GM20431 (cell line): ENCODE data around the gene CACYBP.

ENCODE experiments used
- in situ Hi-C: fragments of 300-500 bp; cut with MseI, MboI; formaldehyde crosslinking; loops from one replicate; pipeline ENCODE4 v1.15.0; 2020; ENCODE audit warnings: low sequenced_read_pairs; ENCODE audit not compliant: unreplicated experiment

Gene CACYBP, protein sequence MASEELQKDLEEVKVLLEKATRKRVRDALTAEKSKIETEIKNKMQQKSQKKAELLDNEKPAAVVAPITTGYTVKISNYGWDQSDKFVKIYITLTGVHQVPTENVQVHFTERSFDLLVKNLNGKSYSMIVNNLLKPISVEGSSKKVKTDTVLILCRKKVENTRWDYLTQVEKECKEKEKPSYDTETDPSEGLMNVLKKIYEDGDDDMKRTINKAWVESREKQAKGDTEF

DNA sequence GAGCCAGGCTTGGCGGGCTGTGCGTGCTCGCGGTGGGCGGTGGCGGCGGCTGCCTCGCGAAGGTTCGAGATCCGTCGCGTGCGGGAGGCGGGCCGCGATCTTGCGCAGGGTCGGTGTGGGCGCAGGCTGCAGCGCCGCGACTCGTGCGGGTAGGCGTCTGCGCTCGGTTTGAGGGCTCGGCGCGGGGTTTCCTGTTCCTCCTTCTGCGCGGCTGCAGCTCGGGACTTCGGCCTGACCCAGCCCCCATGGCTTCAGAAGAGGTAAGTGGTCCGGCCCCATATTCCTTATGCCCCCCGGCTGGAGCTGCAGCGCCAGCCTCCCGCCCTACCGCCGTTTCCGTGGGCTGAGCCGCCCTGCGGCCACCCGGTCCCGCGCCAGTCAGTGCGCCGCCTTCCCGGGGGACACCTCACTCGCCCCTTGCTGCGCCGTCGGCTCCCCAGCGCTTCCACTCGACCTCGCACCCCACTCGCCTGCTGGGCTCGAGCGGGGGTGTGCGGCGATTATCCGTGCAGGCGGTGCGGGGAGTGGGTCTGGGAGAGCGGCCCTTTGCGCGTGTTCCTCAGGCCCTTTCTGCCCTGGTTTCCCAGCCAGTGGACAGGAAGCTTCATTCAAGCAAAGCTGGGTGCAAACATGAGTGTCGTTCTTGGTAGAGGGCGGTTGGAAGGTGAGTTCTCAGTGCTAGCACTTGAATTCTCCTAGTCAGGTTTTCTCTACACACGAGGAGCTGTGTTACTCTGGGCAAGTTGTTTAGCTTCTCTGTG is at the start of gene CACYBP:
CACYBP (plus strand) TSS at position 12 of the 761 bp plus-strand sequence; CDS start at position 246, 234 bp downstream.
- in situ Hi-C loops: loop anchor here (25.0 kb wide), 1 partner anchor 238 kb away; no protein-coding TSS in a partner anchor

DNA sequence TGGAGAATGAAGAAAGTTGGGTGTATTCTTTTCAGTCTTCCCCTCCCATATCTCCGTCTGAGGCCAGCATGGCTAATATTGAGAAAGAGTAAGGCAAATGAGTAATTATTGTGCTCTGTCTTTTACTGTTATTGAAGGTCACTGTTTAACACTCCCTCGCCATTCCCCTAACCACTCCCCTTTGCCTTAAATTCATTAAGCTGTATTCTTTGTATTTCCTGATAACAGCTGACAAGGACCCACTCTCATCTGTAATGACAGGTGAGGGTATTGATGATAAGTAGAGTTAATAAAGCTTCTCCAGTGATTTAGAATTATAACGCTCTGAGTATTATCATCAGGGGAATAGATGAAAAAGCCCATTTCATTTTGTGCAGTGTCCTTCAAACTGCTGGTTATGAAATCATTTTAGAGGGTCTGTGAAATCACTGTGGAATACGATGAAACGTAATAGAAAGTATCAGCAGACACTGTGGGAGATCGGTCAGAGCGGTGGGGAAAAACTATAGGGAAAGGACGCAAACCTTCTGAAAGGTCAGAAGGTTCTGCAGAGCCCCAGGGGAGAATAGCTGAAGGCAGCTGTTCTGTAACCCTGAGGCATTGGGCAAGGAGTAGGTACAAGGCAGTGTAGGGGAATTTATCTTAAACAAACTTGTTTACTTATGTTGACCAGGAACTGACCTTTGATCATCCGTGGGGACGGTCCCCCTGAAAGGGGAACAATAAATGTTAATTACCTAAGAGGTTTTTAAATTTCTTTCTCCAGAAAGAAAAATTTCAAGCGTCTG is 46.3 kb upstream of the CACYBP start:
- in situ Hi-C loops: no loop called here

DNA sequence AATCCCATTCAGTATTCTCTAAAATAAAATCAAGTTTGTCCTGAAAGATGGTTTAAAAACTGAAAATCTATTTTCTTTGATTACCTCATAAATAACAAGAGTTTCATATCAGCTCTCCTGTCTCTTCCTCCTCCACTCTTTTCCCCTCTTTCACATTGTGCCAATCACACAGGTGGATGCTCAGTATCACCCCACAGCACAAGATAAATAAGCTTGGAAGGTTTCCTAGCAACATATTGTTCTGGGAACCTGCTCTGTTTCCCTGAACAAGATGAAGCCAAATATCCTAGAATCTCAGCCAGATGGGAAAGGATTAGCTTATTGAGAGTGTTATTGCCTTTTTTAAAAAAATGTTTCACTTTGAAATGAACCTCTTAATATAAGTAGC is 45.7 kb upstream of the CACYBP start:
- in situ Hi-C loops: no loop called here

DNA sequence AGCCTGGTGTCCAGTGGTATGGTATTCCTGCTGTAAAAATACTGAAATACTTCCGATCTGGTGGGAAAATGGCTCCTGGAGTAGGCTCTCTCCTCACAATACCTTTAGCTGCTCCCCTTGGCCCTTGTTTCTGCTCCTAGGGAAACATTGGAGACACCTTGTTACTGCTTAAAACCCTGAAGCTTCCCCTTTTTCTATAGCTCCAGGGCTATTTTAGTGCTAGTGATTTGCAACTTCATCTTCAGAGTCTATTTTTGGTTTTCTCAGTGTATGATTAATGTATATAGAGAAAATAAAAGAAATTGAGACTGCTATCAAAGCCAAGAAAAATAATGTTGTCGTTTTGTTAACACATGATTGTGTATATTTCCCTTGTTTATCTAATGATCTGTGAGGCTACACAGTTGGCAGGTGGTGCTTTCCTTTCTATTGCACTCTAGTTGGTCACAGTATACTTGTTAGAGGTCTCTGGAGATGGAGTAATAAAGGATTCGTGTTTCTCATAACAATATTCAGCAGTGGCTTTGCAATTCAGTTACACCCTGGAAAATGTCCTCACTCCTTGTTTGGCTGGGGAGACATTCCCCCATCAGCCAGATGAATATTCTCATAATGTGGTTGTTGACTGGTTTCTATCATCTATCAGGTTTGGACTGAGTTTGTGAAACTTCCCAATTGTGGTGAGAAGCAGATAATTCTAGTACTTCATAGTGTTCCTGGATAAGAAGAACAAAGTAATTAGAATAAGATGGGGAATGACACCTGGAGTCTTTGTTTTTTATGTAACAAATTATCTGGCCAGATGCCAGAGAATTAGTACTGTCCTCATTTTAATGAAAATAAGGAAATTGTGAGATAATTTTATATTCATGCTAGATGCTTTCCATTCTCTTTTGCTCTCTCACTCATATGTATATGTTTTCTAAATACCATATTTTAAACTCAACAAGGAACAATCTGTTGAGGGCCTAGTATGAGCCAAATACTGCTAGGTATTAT is 44.8 kb upstream of the CACYBP start:
- in situ Hi-C loops: no loop called here

DNA sequence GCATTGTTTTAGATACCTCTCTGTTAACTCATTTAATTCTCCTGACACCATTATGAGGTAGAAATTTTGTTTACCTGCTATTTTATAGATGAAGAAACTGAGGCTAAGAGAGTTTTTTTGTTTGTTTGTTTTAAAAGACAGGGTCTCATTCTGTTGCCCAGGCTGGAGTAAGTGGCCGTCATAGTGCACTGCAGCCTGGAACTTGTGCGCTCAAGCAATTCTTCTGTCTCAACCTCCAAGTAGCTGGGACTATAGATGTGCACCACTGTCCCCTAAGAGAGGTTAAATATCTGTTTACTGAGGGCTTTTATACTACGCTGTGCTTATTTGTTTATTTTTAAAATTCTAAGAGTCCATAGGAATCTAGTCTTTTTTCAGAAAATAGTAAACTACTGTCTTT is 43.7 kb upstream of the CACYBP start:
- in situ Hi-C loops: no loop called here

DNA sequence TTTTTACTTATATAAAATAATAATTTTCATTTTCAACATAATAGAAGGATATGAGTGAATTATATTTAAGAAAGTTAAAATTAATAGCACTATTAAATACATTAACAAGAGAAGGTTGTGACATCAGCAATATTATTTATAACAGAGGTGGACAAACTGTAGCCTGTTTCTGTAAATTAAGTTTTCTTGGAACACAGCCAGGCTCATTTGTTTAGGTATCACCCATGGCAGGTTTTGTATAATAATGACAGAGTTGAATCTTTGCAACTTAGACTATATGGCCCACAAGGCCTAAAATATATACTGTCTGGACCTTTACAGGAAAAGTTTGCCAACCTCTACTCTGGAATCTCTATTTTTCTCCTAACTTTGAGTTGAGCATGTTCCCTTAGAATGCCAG is 42.8 kb upstream of the CACYBP start:
- in situ Hi-C loops: no loop called here

DNA sequence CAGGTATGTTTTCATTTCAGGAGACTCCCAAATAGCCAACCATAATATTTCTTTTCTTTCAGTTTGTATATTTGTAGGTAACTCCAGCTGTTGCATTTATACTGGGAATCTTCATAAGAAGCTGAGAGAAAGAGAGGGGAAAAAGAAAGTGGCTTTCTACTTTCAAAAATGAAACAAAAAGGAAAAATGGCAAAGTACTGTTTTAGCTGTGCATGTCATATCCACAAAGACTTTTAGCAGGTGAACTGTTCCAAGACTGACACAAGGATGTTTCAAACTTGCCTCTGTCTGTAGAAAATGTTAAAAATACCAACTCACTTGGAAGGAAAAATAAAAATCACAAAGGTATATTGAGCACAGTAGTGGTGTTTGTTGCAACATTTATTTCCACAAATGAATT is 41.9 kb upstream of the CACYBP start:
- in situ Hi-C loops: no loop called here

DNA sequence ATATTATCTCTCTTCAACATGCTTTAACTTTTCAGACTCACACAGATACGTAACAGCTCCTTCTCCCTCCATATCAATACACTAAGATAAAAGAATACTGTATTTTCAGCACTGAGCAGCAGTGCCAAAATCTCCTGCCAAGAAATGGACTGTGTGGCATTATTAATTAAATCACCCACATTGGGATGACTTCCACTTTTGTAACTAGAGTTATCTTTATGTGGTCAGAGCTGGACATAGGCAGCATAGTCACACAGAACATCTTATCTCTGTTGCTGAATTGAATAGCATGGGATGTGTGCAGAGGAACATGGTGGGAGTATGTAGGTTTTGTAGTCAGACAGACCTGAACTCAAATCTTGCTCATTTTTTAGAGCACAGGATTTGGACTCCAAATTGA is 41.4 kb upstream of the CACYBP start:
- in situ Hi-C loops: no loop called here

DNA sequence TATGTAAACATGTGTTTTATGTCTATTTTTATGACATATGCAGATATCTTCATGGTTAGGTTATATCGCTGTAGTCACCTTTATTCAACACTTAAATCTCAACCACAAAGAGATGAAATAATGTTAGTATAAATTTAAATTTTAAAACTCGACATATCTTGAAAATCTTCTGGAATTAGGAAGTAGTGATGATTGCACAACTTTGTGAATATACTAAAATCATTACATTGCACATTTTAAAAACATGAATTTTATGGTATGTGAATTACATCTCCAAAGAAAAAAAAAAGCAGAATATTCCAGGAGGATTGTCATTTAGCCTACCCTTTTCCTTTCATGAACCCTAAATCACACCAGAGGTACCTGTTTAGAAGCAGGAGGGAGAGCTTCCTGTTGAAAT is 39.4 kb upstream of the CACYBP start:
- in situ Hi-C loops: no loop called here

DNA sequence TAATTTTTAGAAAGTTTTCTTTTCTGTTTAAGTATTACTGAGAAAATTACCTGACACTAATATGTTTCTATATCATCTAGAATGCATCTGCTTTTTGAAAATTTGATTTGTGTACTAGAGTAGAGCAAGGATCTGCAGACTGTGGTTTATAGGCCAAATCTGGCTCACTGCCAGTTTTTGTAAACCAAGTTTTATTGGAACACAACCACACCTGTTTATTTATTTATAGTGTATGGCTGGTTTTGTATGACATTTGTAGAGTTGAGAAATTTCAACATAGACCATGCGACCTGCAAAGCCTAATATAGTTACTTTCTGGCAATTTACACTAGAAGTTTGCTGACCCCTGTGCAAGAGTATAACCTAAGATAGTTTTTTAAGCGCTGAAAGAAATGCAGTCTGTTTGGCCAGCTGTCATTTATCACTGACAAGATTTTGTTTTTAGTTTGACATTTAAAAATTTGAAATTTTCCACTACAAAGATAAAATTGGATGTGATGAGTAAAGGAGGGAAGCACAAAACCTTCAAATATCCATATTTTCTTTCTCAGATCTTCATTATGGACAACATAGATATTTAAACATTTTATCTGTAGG is 36.1 kb upstream of the CACYBP start:
- in situ Hi-C loops: no loop called here

DNA sequence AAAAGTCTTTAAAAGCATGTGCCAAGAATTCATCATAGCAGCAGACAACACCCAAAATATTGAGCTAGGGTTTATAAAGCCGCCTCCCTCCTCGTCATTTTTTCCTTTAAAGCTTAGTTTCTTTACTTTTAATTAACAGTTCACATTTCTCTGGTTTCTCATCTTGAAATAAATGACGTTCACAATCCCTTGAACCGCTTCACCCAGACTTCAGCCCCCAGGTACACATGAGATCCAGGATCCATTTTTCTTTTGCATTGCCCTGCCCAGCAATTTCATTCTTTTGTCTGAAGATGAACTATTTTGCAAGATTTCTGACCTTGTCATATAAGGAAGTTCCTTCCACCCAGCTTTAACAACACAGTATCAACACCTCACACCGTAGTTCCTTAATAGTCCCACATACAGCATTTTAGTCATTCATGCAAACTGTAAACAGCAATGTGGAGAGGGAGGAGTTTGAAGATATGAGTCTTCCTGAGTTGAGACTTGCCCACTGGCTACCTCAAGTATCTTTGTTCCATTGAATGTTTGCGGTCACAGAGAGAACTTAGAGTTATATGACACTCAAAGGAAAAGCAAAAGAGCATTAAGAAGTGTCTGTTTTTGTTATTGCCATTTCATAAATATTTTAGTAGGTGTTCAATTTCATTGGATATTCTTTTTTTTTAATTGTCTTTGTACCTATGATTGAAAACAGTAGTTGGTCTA is 35.3 kb upstream of the CACYBP start:
- in situ Hi-C loops: no loop called here

DNA sequence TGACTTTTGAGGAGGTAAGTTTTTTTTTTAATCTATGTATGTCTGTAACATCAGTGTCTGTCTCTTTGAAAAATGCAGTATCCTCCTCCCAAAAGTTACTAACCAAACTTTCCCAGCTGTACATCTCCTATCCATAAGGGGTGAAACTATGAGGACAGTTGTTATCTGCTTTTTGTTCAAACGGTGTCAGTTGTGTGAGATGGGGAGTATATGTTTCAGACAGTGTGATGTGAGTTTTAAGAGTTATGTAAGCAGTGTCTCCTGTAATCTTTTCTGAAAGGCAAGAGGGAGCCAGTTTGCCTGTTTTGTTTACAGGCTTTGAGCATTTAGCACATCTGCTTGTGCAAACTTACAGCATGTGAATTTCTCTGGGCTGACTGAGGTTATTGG is 34.8 kb upstream of the CACYBP start:
- in situ Hi-C loops: no loop called here

DNA sequence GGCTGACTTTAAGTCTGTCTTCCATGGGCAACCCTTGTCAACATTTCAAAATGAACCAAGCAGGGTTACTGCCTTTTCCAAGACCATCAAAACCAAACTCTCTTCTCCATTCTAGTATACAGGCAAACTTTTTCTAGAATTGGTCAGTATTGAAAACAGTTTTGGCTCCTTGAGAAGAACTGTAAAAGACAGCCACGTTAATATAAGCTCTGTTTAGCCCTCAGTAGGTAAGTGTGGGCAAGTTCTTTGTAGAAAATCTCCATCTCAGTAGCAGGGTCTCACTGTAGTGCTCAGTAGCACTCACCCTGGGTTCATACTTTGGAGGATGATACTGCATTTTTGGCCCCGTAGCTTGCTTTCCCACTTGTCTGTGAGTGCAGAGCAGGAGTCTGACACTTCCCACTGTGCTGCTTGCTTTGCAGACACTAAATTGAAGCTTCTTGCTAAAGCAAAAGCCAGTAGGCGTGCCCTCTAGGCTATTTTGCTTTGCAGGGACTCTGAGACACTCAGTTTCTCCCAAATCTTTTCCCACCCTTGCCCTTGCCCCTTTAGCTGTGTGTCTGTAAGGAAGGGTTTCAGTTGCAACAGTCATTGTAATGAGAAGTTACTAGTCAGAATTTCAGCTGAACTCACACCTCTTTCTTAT is 34.3 kb upstream of the CACYBP start:
- in situ Hi-C loops: no loop called here

DNA sequence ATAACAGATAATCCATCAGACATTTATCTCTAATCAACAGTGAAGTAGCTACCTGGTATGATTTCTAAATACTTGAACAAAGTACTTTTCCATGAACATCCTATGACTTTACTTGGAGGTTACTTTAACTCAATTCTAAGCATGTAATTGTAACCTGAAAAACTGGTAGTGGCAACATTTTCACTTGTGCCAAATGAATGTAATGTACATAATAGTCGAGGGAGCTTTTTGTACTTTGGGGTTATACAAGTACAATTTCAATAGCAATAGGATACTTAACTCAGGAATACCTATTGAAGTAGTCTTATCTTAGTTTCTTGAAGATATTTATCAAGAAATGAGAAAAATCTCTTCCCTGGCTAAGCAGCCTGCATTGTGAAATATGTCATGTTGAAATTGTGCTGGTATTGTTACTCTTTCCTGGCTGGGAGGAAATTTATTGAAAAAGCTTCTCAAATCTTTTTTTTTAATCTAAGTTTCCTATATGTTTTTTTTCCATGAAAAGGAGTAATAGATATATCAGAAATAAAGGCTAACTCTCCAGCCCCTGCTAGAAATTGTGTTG is 33.7 kb upstream of the CACYBP start:
- in situ Hi-C loops: no loop called here

DNA sequence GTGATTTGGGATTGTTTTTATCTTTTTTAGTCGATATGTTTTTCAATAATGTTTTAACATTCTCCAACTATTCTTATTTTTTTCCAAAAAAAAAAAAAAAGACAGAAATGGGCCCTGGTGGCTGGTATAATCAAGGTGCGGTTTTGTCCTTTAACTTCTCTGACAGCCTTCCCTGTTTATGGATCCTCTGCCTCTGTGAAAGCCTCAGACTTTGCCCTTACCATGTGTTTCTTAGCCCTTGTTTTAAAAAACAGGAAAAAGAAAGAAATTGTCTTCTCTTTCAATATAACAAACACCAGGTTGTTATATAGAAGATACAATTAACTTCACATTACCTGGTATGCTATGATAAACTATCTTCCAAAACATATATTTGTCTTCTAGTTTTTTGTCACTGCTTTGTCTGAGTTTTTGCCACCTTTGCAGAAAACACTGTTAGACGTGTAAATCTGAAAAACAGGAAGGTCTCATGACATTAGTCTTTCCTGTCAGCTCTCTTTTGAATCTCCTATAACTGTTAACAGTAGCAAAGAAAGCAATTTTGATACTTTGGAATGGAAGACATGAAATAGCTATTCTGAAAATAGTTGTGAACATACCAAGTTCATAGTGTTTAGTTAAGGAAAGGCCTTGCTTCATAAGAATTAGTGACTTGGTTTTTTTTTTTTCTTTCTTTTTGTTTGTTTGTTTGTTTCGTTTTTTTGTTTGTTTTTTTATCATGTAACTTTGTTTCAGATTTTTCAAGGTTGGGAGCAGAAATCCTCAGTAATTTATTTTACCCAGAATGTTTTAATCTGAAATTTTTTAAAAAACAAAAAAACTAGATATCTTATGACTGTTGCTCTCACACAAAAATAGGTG is 31.7 kb upstream of the CACYBP start:
- in situ Hi-C loops: no loop called here

DNA sequence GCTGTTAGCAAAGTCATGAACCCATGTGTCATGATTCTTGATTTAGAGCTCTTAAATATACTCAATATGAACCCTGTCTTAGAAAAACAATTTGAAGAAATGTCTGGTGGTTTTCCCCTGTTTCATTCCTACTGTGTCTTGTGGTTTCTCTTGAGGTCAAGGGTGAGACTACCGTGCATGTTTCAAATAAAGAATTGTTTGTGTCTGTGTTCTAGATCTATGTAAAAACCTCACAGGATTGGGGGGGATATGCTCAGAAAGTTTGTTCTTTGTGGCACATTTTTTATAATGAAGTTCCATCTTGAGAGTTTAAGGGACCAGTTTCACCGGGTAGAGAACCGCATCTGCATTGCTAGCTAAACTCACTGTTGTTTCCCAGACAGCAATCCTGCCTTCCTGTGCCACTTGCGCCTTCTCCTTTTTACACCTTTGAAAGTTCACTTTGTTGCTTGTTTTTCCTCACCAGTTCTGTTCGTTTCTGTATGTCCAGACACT is 30.9 kb upstream of the CACYBP start:
- in situ Hi-C loops: no loop called here

DNA sequence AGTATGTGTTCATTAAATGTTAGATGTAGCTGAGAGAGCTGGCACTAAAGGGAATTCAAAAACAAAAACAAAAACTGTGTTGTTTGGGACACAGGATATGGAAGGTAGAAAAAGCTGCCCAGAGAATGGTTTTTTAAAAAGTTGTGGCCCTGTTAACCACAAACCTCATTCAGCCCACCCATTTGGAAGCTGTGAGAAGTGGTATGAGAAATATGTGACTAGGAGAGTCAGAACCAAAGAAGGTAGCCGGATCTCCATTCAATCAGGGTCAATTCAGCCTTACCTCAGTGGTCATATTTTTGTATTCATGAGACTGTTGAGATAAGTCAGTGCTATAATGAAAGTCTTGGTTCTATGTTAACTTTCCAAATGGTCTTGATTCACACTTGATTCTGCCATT is 29.8 kb upstream of the CACYBP start:
- in situ Hi-C loops: no loop called here
